PC-3 (cell line): Measurements from ENCODE around the gene LY6G5C. TPM values are rescaled to one million over a fixed set of nuclear protein-coding genes. Genes with fewer than 3 reads are reported as not detected.

Experiments
- ATAC-seq: fragments of 200-7000 bp; cut with Tn5 transposase; 2 replicates; pipeline ENCODE4 v1.9.1; 2020; ENCODE audit warnings: mild to moderate bottlenecking, moderate library complexity
- BruUV-seq: library from RNA; stranded (reverse); fragments of 400-500 nt; replicated peaks from 2 replicates; lab custom pipeline; 2021; lab: Mats Ljungman, UMichigan
- CTCF ChIA-PET: fragments of 300-600 bp; sonication (Branson Sonifier 250); formaldehyde crosslinking; loops from one replicate; lab custom pipeline; 2022; ENCODE audit warnings: antibody characterized with exemption; lab: Charles Lee
- POLR2A ChIA-PET: fragments of 300-600 bp; sonication (Branson Sonifier 250); formaldehyde crosslinking; loops from one replicate; lab custom pipeline; 2022; ENCODE audit warnings: antibody characterized with exemption; ENCODE audit not compliant: unreplicated experiment; lab: Charles Lee
- DNase-seq: peaks from one replicate; pipeline ENCODE4 v3.0.0-alpha.2; 2015
- H2AFZ ChIP-seq: fragments of 300-600 bp; sonication (generic); 2 replicates; pipeline ENCODE4 v1.6.0; 2016; ENCODE audit warnings: antibody characterized with exemption, low read length
- H3F3A ChIP-seq: fragments of 300-600 bp; sonication (generic); one replicate; pipeline ENCODE4 v1.6.0; 2017; ENCODE audit warnings: antibody characterized with exemption, low read length, control low read depth, mild to moderate bottlenecking; ENCODE audit not compliant: unreplicated experiment
- H3K27ac ChIP-seq: fragments of 300-600 bp; sonication (generic); 2 replicates; pipeline ENCODE4 v1.5.1; 2016; ENCODE audit warnings: mild to moderate bottlenecking, low read length
- H3K27me3 ChIP-seq: fragments of 300-600 bp; sonication (generic); 2 replicates; pipeline ENCODE4 v1.6.1; 2016; ENCODE audit warnings: low read length, mixed read lengths
- H3K36me3 ChIP-seq: fragments of 300-600 bp; sonication (generic); 2 replicates; pipeline ENCODE4 v1.6.1; 2016; ENCODE audit warnings: low read depth, mixed run types, low read length, mixed read lengths
- H3K4me1 ChIP-seq: fragments of 300-600 bp; sonication (generic); 2 replicates; pipeline ENCODE4 v1.5.1; 2016; ENCODE audit warnings: low read length; ENCODE audit not compliant: insufficient read depth
- H3K4me2 ChIP-seq: fragments of 300-600 bp; sonication (generic); 2 replicates; pipeline ENCODE4 v1.6.0; 2016; ENCODE audit warnings: low read length
- H3K4me3 ChIP-seq: fragments of 300-600 bp; sonication (generic); 2 replicates; pipeline ENCODE4 v1.5.1; 2016; ENCODE audit warnings: mild to moderate bottlenecking, low read length, mixed read lengths
- H3K79me2 ChIP-seq: fragments of 300-600 bp; sonication (generic); 2 replicates; pipeline ENCODE4 v1.6.1; 2017; ENCODE audit warnings: low read length, mixed read lengths
- H3K9ac ChIP-seq: fragments of 300-600 bp; sonication (generic); 2 replicates; pipeline ENCODE4 v1.6.0; 2016; ENCODE audit warnings: mild to moderate bottlenecking, low read length
- H3K9me2 ChIP-seq: fragments of 300-600 bp; sonication (generic); replicated peaks from 2 replicates; pipeline ENCODE4 v1.6.1; 2016; ENCODE audit warnings: mixed run types, low read length, mixed read lengths
- H3K9me3 ChIP-seq: fragments of 300-600 bp; sonication (generic); 2 replicates; pipeline ENCODE4 v1.6.1; 2016; ENCODE audit warnings: low read length, mixed read lengths
- H4K20me1 ChIP-seq: fragments of 300-600 bp; sonication (generic); 2 replicates; pipeline ENCODE4 v1.6.1; 2016; ENCODE audit warnings: low read length, mixed read lengths
- EZH2 ChIP-seq: fragments of 300-600 bp; sonication (generic); IDR thresholded peaks from one replicate; pipeline ENCODE4 v1.6.1; 2017; ENCODE audit warnings: antibody characterized with exemption, mild to moderate bottlenecking, low read length; ENCODE audit not compliant: unreplicated experiment
- EZH2phosphoT487 ChIP-seq: fragments of 300-600 bp; sonication (generic); IDR thresholded peaks from 2 replicates; pipeline ENCODE4 v1.6.1; 2018; ENCODE audit warnings: mild to moderate bottlenecking, antibody characterized with exemption, low read length, borderline replicate concordance
- intact Hi-C: fragments of 100-400 bp; cut with micrococcal nuclease; formaldehyde crosslinking; loops from 2 replicates; pipeline ENCODE4 v1.9.0; 2023
- total RNA-seq: library from RNA; depleted of rRNA; stranded (reverse); fragments of >200 nt; gene quantifications from 2 replicates; pipeline ENCODE4 v1.2.3, GENCODE V29; 2014
- TF ChIP-seq, protein P1 (sequence below): fragments of 300-600 bp; sonication (generic); conservative IDR thresholded peaks from 2 replicates; pipeline ENCODE4 v1.5.1; 2017; ENCODE audit warnings: antibody characterized with exemption, low read depth, mild to moderate bottlenecking, low read length

The LY6G5C gene
- total RNA-seq, 1 experiment from 2014 or later: 1.8 TPM

DNA sequence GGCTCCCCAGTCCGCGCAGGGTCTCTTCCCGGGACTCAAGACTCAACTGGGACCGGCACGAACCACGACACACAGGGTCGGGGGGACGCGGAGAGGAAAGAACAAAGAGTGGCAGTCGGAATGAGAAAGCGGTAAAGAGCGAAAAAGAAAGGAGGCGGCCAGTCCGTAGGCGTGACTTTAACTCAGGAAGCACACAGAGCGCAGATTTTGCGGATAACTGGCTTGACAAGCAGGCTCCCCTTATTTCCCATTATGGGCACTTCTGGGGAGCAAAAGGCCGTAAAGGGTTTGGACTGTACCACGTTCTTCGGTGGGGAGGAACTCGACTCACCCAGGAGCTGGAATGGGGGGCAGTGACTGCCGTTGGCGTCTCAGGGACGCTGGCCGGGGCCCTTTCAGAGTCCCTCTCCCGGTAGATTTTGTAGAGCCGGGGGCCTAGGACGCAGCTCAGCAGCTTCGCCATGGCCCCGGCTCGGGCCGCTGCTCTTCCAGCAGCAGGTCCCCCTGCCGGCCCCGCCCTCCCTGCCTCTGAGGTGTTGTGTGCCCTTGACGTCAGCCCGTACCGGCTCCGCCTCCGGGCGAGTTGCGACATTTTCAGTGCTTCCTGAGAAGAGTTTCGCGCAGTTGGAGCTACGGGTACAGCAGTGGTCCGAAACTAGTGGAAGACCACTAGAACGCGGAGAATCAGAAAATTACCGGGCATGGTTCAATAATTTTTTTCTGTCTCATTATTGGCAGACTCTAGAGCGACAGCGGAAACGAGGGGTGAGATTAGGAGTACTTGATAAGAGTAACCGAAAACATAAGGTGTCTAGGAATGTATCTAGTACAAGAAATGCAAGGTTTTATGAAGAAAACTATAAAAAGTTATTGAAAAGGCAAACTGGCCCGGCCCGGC lies 22.2 kb upstream of the LY6G5C start, which contains the start of gene ABHD16A:
Gene ABHD16A, minus strand, starts transcription at position 506 of the 898 bp plus-strand sequence. Its CDS starts 43 bp downstream, at position 463.
- Histone ChIP-seq H3K4me1 (peaks cover 10% of the 10 kb centered on the region), H4K20me1 (no peaks in the 10 kb centered on the region), H3K36me3 (no peaks in the 10 kb centered on the region), H3K9me3 (no peaks in the 10 kb centered on the region), H3K79me2 (peaks cover 25% of the 10 kb centered on the region), H3K27me3 (no peaks in the 10 kb centered on the region), H3K4me2 (peak within 1 kb of the TSS; percentile 95), H3K4me3 (peak within 1 kb of the TSS; percentile 85), H3K27ac (peak within 1 kb of the TSS; percentile 71), H3K9ac (peak within 1 kb of the TSS; percentile 86), H2AFZ (peak within 1 kb of the TSS; percentile 87), H3K9me2 (no peaks in the 10 kb centered on the region), H3F3A (no peaks in the 10 kb centered on the region)
- CTCF ChIA-PET: no interaction called here
- intact Hi-C loops: no loop called here
- POLR2A ChIA-PET: interaction anchor here (0.6 to 0.7 kb wide), 2 partner anchors 19 to 124 kb away, joined by 6 to 8 read pairs; partner anchors contain the start of gene HSPA1B
- DNase-seq (peak; percentile 98), ATAC-seq (peak; percentile 94)
- TSS peak; percentile 95 for BruUV-seq
- TF ChIP-seq EZH2 (no peak), EZH2phosphoT487 (no peak)
- TF ChIP-seq, protein P1, sequence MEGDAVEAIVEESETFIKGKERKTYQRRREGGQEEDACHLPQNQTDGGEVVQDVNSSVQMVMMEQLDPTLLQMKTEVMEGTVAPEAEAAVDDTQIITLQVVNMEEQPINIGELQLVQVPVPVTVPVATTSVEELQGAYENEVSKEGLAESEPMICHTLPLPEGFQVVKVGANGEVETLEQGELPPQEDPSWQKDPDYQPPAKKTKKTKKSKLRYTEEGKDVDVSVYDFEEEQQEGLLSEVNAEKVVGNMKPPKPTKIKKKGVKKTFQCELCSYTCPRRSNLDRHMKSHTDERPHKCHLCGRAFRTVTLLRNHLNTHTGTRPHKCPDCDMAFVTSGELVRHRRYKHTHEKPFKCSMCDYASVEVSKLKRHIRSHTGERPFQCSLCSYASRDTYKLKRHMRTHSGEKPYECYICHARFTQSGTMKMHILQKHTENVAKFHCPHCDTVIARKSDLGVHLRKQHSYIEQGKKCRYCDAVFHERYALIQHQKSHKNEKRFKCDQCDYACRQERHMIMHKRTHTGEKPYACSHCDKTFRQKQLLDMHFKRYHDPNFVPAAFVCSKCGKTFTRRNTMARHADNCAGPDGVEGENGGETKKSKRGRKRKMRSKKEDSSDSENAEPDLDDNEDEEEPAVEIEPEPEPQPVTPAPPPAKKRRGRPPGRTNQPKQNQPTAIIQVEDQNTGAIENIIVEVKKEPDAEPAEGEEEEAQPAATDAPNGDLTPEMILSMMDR: no peak

DNA sequence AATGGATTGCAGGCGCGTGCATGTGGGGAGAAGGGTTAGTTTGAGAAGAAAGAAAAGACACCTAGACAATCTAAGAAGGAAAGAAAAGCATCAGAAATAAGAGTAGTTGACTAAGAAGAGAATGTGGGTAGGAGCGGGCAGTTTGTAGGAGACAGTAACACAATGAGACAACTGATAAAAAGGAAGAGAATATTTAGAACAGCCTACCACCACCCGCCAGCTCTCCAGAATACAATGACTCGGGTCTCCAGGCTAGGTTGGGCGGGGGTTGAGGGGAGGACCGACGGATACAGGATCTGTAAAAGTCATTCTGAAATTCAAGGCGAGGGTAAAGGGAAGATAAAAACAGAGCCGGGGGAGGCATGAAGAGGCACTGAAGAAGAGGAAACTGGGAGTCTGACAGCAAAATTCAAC lies 21.5 kb upstream of the LY6G5C start:
- H3K36me3 ChIP-seq: no peaks in the 10 kb centered on the region
- intact Hi-C loops: no loop called here
- ChIA-PET POLR2A (interaction anchor here (0.6 kb wide), 1 partner anchor 23 kb away, joined by 21 read pairs; no protein-coding TSS in a partner anchor), CTCF (no interaction called here)
- H4K20me1 ChIP-seq: no peaks in the 10 kb centered on the region
- TF ChIP-seq EZH2phosphoT487: no peak
- peaks cover 10% of the 10 kb centered on the region for H3K4me1 ChIP-seq
- peak overlapping the region; percentile 71 for H3K27ac ChIP-seq
- no peaks in the 10 kb centered on the region for H3F3A ChIP-seq
- peak; percentile 23 for ATAC-seq
- H3K27me3 ChIP-seq: no peaks in the 10 kb centered on the region
- no TSS peak for BruUV-seq
- H3K4me3 ChIP-seq: peak overlapping the region; percentile 85
- no peaks in the 10 kb centered on the region for H3K9me3 ChIP-seq
- H2AFZ ChIP-seq: peak overlapping the region; percentile 87
- no peaks in the 10 kb centered on the region for H3K9me2 ChIP-seq
- H3K4me2 ChIP-seq: peak overlapping the region; percentile 95
- peak; percentile 8 for DNase-seq
- peaks cover 25% of the 10 kb centered on the region for H3K79me2 ChIP-seq
- peak overlapping the region; percentile 86 for H3K9ac ChIP-seq

DNA sequence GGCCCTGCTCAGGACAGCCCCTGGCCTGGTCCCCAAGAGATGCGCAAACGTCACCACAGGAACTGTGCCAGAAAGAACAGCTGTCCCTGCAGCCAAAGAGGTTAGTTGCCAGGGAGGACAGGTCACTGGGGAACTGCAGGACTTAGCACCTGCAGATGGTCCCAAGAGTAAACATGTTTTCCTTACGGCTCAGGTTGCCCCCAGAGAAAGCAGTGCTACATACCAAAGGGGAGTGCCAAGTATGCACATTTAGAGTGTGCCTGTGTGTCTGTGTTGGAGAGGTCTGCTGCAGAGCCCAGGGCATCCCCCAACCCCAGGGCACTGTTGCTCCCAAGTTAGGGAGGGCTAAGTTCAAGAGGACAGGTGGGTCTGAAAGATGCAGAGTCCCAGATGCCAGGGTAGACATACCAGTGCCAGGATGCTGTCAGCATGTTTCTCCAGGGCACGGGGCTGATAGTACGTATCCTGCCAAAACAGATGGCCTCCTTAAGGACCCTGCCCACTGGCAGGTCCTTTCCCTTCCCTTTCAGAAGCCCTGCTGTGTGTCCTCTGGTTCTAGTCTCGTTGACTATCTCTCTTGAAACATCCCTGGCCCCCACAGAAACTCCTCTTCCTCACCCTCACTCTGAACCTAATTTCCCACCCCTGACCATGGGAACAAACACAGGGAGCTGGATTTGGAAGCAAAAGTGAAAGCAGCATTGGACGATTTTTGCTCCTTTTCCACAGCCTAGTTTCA lies 21.0 kb upstream of the LY6G5C start:
- POLR2A ChIA-PET: interaction anchor here (0.6 kb wide), 2 partner anchors 24 to 1089 kb away, joined by 5 to 21 read pairs; no protein-coding TSS in a partner anchor
- Histone ChIP-seq H3K4me1 (peaks cover 10% of the 10 kb centered on the region), H3K27me3 (no peaks in the 10 kb centered on the region), H3F3A (no peaks in the 10 kb centered on the region), H3K4me3 (peak overlapping the region; percentile 85), H3K9me2 (no peaks in the 10 kb centered on the region), H3K9ac (peak overlapping the region; percentile 86), H3K9me3 (no peaks in the 10 kb centered on the region), H4K20me1 (no peaks in the 10 kb centered on the region), H3K79me2 (peaks cover 25% of the 10 kb centered on the region), H3K27ac (peak overlapping the region; percentile 71; the same call in 1 of the 2 replicates), H2AFZ (peak overlapping the region; percentile 87), H3K4me2 (peak overlapping the region; percentile 95), H3K36me3 (no peaks in the 10 kb centered on the region; the same call in 1 of the 2 replicates)
- no peak for ATAC-seq
- intact Hi-C loops: no loop called here
- TF ChIP-seq, protein P1: no peak
- TF ChIP-seq EZH2phosphoT487 (no peak), EZH2 (no peak)
- no peak for DNase-seq
- BruUV-seq: no TSS peak
- CTCF ChIA-PET: no interaction called here
